ENCODE results near the gene TMEM239.
"Not testable (repeated sequence)": the region's sequence is repeated elsewhere in the genome, so short reads cannot be mapped to it uniquely, and the experiment has no call there.

Gene TMEM239

DNA sequence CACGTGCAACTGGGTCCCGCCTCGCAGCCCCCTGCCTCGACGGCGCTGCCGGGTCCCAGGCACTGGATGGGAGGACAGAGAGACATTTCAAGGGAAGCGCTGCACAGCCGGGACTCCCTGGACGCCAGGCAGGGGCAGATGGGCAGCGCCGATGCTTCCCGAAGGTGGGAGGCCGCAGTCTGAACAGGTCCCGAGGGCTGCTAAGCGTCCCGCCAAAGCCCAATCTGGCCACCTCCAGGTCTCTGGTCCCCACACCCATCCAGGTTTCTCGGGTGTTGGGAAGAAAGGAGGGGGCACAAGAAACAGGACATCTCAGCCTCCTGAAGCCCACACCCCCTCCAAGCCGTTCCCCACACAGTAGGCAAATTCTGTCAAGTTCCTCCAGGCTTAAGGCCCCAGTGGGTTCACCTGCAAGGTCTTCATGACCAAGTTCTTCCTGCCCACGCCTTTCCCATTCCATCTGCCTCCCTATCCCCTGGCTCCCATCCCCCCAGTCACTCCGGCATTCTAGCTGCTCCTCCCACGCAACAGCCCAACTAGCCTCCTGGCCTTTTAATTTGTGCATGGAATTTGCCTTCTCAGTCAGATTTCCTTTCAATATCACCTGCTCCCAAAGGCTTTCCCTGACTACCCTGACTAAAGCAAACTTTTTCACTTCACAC, 10.3 kb upstream of the TMEM239 start:
- TF ChIP-seq CTCF (IDR thresholded peaks at IDR 0.05; ENCODE audit: insufficient read depth, low read depth, low read length, missing control alignments), result no peak
- DNase-seq (ENCODE audit: low read depth), result no peak
- no peak overlapping the region for H3K4me3 ChIP-seq (ENCODE audit: low read length)

DNA sequence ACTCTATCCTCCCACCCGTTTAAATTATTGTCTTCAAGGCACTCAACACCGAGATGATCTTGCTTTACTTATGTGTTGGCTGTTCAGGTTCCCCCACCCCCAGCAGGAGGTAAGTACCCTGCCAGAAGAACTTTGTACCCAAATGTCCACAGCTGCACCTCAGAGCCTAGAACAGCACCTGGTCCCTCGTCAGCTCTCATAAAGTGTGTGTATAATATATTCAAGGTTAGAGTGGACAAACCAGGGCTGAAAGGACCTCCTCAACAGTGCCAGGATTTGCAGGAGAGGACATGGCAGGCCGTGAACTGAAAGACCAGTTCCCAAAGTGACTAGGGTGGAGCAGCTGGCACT, 9.8 kb upstream of the TMEM239 start:
- H3K4me3 ChIP-seq (ENCODE audit: low read length), result no peak overlapping the region
- no peak for DNase-seq (ENCODE audit: low read depth)
- no peak for TF ChIP-seq CTCF (IDR thresholded peaks at IDR 0.05; ENCODE audit: insufficient read depth, low read depth, low read length, missing control alignments)

DNA sequence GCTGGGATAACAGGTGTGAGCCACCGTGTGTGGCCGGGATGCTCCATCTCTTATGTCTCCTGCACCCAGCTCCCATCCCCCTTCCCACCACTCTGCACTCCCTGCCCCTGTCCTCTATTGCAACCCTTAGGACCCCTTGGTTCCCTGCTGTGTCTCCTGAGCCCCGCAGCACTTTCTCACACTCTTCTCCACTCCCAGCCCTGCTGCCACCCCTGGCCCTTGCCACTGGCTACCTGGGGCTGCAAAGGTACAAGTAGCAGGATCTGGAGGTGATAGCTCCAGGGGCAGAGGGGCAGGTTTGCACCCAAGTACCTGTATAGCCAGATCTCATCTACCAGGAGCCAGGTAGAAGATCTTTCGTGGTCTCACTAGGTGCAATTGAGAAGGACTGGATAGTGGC, 9.1 kb upstream of the TMEM239 start:
- no peak for DNase-seq (ENCODE audit: low read depth)
- no peak overlapping the region for H3K4me3 ChIP-seq (ENCODE audit: low read length)
- TF ChIP-seq CTCF (IDR thresholded peaks at IDR 0.05; ENCODE audit: insufficient read depth, low read depth, low read length, missing control alignments), result no peak

GRCh38 chr20:2807929-2808328, 8.2 kb upstream of the TMEM239 start:
- DNase-seq (ENCODE audit: low read depth); H3K4me3 ChIP-seq (ENCODE audit: low read length): not testable (repeated sequence)

DNA sequence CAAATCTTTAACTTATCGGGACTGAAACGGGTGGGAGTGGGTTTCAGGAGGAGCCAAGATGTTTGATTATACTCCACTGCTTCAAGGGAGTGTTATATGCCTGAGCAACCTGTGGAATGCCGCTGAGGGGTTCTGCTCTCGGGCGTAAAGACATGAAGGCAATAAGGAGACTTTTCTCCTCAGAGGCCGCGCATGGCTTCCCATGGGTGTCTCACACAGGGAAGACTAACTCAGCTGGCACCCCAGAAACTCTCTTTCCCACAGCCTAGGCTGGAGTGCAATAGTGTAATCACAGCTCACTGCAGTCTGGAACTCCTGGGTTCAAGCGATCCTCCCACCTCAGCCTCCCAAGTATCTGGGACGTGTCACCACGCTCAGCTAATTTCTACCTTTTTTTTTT, 6.5 kb upstream of the TMEM239 start:
- no peak for DNase-seq (ENCODE audit: low read depth)

DNA sequence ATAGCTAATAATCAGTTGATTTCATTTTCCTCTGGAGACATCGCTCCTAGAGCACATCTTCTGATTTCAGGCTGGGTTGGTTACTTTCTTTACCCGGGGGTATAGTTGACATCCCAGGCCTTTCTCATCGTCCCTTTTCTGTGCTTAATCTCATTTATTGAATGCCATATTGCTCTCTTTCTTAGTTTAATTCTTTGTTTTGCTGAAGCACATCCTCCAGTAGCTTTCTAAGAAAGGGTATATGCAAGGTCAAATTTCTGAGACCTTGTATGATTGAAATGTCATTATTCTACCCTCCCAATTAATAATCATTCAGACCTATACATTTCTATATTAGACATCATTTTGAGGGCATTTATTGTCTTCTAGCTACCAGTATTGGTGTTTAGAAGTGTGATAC, 4.0 kb upstream of the TMEM239 start:
- no peak for DNase-seq (ENCODE audit: low read depth)
- H3K4me3 ChIP-seq (ENCODE audit: low read length), result no peak overlapping the region
- TF ChIP-seq CTCF (IDR thresholded peaks at IDR 0.05; ENCODE audit: insufficient read depth, low read depth, low read length, missing control alignments), result no peak

More for the DNA sequence above, 6.5 kb upstream of the TMEM239 start:
- TF ChIP-seq CTCF (IDR thresholded peaks at IDR 0.05; ENCODE audit: insufficient read depth, low read depth, low read length, missing control alignments), result no peak
- no peak overlapping the region for H3K4me3 ChIP-seq (ENCODE audit: low read length)

- no peak for DNase-seq (ENCODE audit: low read depth)
- TF ChIP-seq CTCF (IDR thresholded peaks at IDR 0.05; ENCODE audit: insufficient read depth, low read depth, low read length, missing control alignments), result no peak
- no peak overlapping the region for H3K4me3 ChIP-seq (ENCODE audit: low read length)
These were observed 2.1 kb upstream of the TMEM239 start for GRCh38 chr20:2814076-2814475.

Data from epithelial cell of esophagus (primary cell).